A204.1 (cell line): ENCODE measurements around the gene SPATA24.
"Not testable (repeated sequence)": the region's sequence is repeated elsewhere in the genome, so short reads cannot be mapped to it uniquely, and the experiment has no call there.

Source experiments
- FAIRE-seq: peaks from 2 replicates; lab custom pipeline; 2012; peaks lifted over from hg19 to GRCh38; lab: Jason Lieb, UNC

The SPATA24 gene

GRCh38 chr5:139403787-139404483, at the start of gene SPATA24:
Gene SPATA24, minus strand, starts transcription at chr5:139404089. Its CDS starts 29 bp downstream, at chr5:139404060.
- peak; percentile 80 for FAIRE-seq

GRCh38 chr5:139451878-139452660, 48.2 kb upstream of the SPATA24 start:
- no peak for FAIRE-seq

- no peak for FAIRE-seq
Measured at GRCh38 chr5:139451176-139451575, 47.3 kb upstream of the SPATA24 start.

- FAIRE-seq: no peak
Measured at GRCh38 chr5:139446956-139447779, 43.3 kb upstream of the SPATA24 start.

GRCh38 chr5:139445325-139446170, 41.7 kb upstream of the SPATA24 start:
- no peak for FAIRE-seq

GRCh38 chr5:139443831-139444453, 40.1 kb upstream of the SPATA24 start:
- no peak for FAIRE-seq

GRCh38 chr5:139440416-139440815, 36.5 kb upstream of the SPATA24 start:
- not testable (repeated sequence) for FAIRE-seq

GRCh38 chr5:139439013-139439903, 35.4 kb upstream of the SPATA24 start, which contains the start of gene DNAJC18:
Gene DNAJC18, minus strand, starts transcription at chr5:139439525. Its CDS starts 80 bp downstream, at chr5:139439445.
- FAIRE-seq: no peak

- no peak for FAIRE-seq
Measured at GRCh38 chr5:139438707-139439012, 34.8 kb upstream of the SPATA24 start.

- FAIRE-seq: no peak
Measured at GRCh38 chr5:139435676-139436075, 31.8 kb upstream of the SPATA24 start.

GRCh38 chr5:139431706-139432105, 27.8 kb upstream of the SPATA24 start:
- FAIRE-seq: no peak

- FAIRE-seq: no peak
Measured at GRCh38 chr5:139430015-139430414, 26.1 kb upstream of the SPATA24 start.

- FAIRE-seq: no peak
Measured at GRCh38 chr5:139426203-139426885, 22.5 kb upstream of the SPATA24 start.

- FAIRE-seq: no peak
Measured at GRCh38 chr5:139425497-139425896, 21.6 kb upstream of the SPATA24 start.

- peak; percentile 90 for FAIRE-seq
Measured at GRCh38 chr5:139422307-139422893, 18.5 kb upstream of the SPATA24 start.

- no peak for FAIRE-seq
Measured at GRCh38 chr5:139419226-139420192, 15.6 kb upstream of the SPATA24 start.

GRCh38 chr5:139418793-139419192, 14.9 kb upstream of the SPATA24 start:
- no peak for FAIRE-seq

- FAIRE-seq: no peak
Measured at GRCh38 chr5:139417214-139417613, 13.3 kb upstream of the SPATA24 start.
